Neural cell (in vitro differentiated cells): Measurements from ENCODE around the gene P3H2.

ENCODE experiments used
- EZH2 ChIP-seq: fragments of 200-600, 300-800 bp; shearing (Covaris generic), sonication (generic); IDR thresholded peaks from 2 replicates; pipeline ENCODE4 v1.6.1; 2014; ENCODE audit warnings: antibody characterized with exemption, low read length, borderline replicate concordance, mild to moderate bottlenecking; ENCODE audit not compliant: insufficient read depth, poor library complexity, severe bottlenecking
- POLR2AphosphoS5 ChIP-seq: IDR thresholded peaks from 2 replicates; pipeline ENCODE4 v1.6.1; 2012
- TF ChIP-seq, protein P1 (sequence below): fragments of 450-650 bp; IDR thresholded peaks from 2 replicates; pipeline ENCODE4 v1.5.1; 2014; ENCODE audit warnings: antibody characterized with exemption, mild to moderate bottlenecking, moderate library complexity; ENCODE audit not compliant: poor library complexity, severe bottlenecking

- TF ChIP-seq POLR2AphosphoS5 (no peak), EZH2 (no peak)
- TF ChIP-seq, protein P1, sequence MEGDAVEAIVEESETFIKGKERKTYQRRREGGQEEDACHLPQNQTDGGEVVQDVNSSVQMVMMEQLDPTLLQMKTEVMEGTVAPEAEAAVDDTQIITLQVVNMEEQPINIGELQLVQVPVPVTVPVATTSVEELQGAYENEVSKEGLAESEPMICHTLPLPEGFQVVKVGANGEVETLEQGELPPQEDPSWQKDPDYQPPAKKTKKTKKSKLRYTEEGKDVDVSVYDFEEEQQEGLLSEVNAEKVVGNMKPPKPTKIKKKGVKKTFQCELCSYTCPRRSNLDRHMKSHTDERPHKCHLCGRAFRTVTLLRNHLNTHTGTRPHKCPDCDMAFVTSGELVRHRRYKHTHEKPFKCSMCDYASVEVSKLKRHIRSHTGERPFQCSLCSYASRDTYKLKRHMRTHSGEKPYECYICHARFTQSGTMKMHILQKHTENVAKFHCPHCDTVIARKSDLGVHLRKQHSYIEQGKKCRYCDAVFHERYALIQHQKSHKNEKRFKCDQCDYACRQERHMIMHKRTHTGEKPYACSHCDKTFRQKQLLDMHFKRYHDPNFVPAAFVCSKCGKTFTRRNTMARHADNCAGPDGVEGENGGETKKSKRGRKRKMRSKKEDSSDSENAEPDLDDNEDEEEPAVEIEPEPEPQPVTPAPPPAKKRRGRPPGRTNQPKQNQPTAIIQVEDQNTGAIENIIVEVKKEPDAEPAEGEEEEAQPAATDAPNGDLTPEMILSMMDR: no peak
Observed at GRCh38 chr3:190167936-190168680, 47.4 kb upstream of the P3H2 start.
